ENCODE measurements around the gene RTL9. TPM values are rescaled to one million over a fixed set of nuclear protein-coding genes. Genes with fewer than 3 reads are reported as not detected.

RTL9 gene
- total and polyA plus RNA-seq, 9 of the 15 experiments (the other 6 are each of a cell fraction or from before 2014, with no cell fraction given) = 0.04 to 0.35 (median 0.13) TPM; not detected in 1

- TF ChIP-seq SMC3 (conservative IDR thresholded peaks at IDR 0.05; ENCODE audit: insufficient read depth, low read depth, low read length) (peak; percentile 73), JUND (IDR thresholded peaks at IDR 0.05; ENCODE audit: borderline replicate concordance, low read depth, low read length) (peak; percentile 23; the same call in 1 of the 2 replicates), JUND (tag; IDR thresholded peaks at IDR 0.05; ENCODE audit: borderline replicate concordance, low read depth, low read length) (no peak), ZNF282 (CRISPR knock-in tag; IDR thresholded peaks at IDR 0.05) (no peak), ATF7 (IDR thresholded peaks at IDR 0.05) (no peak)
Observed at GRCh38 chrX:110407910-110408545, 49.4 kb downstream of the RTL9 start (continued).

Small RNAs within 50 kb of the gene (small RNA-seq; reads per million reads assigned to genes)
- not detected for gene GNG5P2

Other genes with a start within 250 kb of the RTL9 start
- 20.6 and 24.1 TPM in 2 replicates for gene AMMECR1, start 40.8 kb upstream of the RTL9 start, total RNA-seq (2014; rRNA removed)
- gene AMMECR1, start 40.8 kb upstream of the RTL9 start, total RNA-seq (2014; rRNA removed; fragmentation: Illumina TruSeq; extraction: Trizol) = 34.8 and 40.7 TPM in 2 replicates
- 23.3 and 23.6 TPM in 2 replicates for gene AMMECR1, start 40.8 kb upstream of the RTL9 start, total RNA-seq (2015; rRNA removed; fragmentation: Illumina TruSeq; extraction: Trizol)
- 30.5 and 33.9 TPM in 2 replicates for gene AMMECR1, start 40.8 kb upstream of the RTL9 start, total RNA-seq (2021)
- 29.3 and 36.7 TPM in 2 replicates for gene AMMECR1, start 40.8 kb upstream of the RTL9 start, polyA plus RNA-seq (2011; rRNA removed)
- 27.6 and 35.8 TPM in 2 replicates for gene AMMECR1, start 40.8 kb upstream of the RTL9 start, polyA plus RNA-seq (2014; fragmentation: Illumina TruSeq; extraction: Trizol)
- 10 to 100 TPM; 13.9 to 16.1 TPM for gene AMMECR1, start 40.8 kb upstream of the RTL9 start, polyA plus RNA-seq (2014; fragmentation: Nextera tagmentation; extraction: Ambion mirVana)
- 17.9 and 18.6 TPM in 2 replicates for gene AMMECR1, start 40.8 kb upstream of the RTL9 start, polyA plus RNA-seq (2014; rRNA removed)

Data from K562 (cell line).